Mesenchymal stem cell (in vitro differentiated cells and primary cell): Measurements from ENCODE around the gene SMARCA4.

Experiments used
- DNase-seq: peaks from one replicate; pipeline ENCODE4 v3.0.0-alpha.2; 2013
- H2AFZ ChIP-seq: one replicate; pipeline ENCODE4 v1.6.1; 2013; ENCODE audit warnings: low read depth, mild to moderate bottlenecking, control low read depth, inconsistent platforms, low read length, moderate library complexity
- H2AK5ac ChIP-seq: 2 replicates; pipeline ENCODE4 v1.6.1; 2013; ENCODE audit warnings: low read length, moderate library complexity, mild to moderate bottlenecking, inconsistent platforms; ENCODE audit not compliant: severe bottlenecking
- H2BK120ac ChIP-seq: one replicate; pipeline ENCODE4 v1.6.1; 2013; ENCODE audit warnings: low read depth, mild to moderate bottlenecking, inconsistent platforms, low read length, moderate library complexity
- H2BK12ac ChIP-seq, 2 experiments: one replicate each; pipeline ENCODE4 v1.6.1; 2013; ENCODE audit warnings: inconsistent platforms in 2 of 2, low read length in 2 of 2, mild to moderate bottlenecking in 2 of 2, moderate library complexity in 2 of 2, control low read depth in 1 of 2
- H2BK15ac ChIP-seq: one replicate; pipeline ENCODE4 v1.6.1; 2013; ENCODE audit warnings: mild to moderate bottlenecking, low read depth, inconsistent platforms; ENCODE audit not compliant: poor library complexity, severe bottlenecking
- H2BK5ac ChIP-seq: 2 replicates; pipeline ENCODE4 v1.6.1; 2013; ENCODE audit warnings: low read depth, mild to moderate bottlenecking, low read length, control low read depth, inconsistent platforms; ENCODE audit not compliant: poor library complexity, severe bottlenecking
- H3K14ac ChIP-seq, 2 experiments: one replicate each; pipeline ENCODE4 v1.6.1; 2013; ENCODE audit warnings: inconsistent platforms in 2 of 2, low read length in 2 of 2, control low read depth in 1 of 2, mild to moderate bottlenecking in 1 of 2, moderate library complexity in 1 of 2
- H3K18ac ChIP-seq, 2 experiments: one replicate each; pipeline ENCODE4 v1.6.1; 2013; ENCODE audit warnings: inconsistent platforms in 2 of 2, low read length in 2 of 2, control low read depth in 1 of 2, low read depth in 1 of 2, mild to moderate bottlenecking in 1 of 2
- H3K23ac ChIP-seq, 2 experiments: one replicate each; pipeline ENCODE4 v1.6.1; 2013; ENCODE audit warnings: inconsistent platforms in 2 of 2, low read length in 2 of 2, mild to moderate bottlenecking in 2 of 2, moderate library complexity in 2 of 2, control low read depth in 1 of 2
- H3K27ac ChIP-seq: 2 replicates; pipeline ENCODE4 v1.5.1; 2013; ENCODE audit warnings: mild to moderate bottlenecking, moderate library complexity, low read length, control low read depth, inconsistent platforms; ENCODE audit not compliant: poor library complexity, severe bottlenecking
- H3K27me3 ChIP-seq, 2 experiments: 2 replicates each; pipeline versions ENCODE4 v1.6.1 to v1.7.0; 2013; ENCODE audit warnings: low read length in 2 of 2, mild to moderate bottlenecking in 2 of 2, moderate library complexity in 2 of 2, control low read depth in 1 of 2, inconsistent platforms in 1 of 2; ENCODE audit not compliant: control insufficient read depth in 1 of 2, insufficient read depth in 1 of 2
- H3K36me3 ChIP-seq, 2 experiments: 2 replicates each; pipeline versions ENCODE4 v1.6.1 to v1.7.0; 2013; ENCODE audit warnings: low read length in 2 of 2, control low read depth in 1 of 2, inconsistent platforms in 1 of 2, low read depth in 1 of 2, mild to moderate bottlenecking in 1 of 2; ENCODE audit not compliant: insufficient read depth in 2 of 2, control insufficient read depth in 1 of 2
- H3K4ac ChIP-seq, 2 experiments: one replicate each; pipeline ENCODE4 v1.6.1; 2013; ENCODE audit warnings: inconsistent platforms in 2 of 2, low read length in 2 of 2, mild to moderate bottlenecking in 2 of 2, moderate library complexity in 2 of 2, control low read depth in 1 of 2, low read depth in 1 of 2
- H3K4me1 ChIP-seq: 2 replicates; pipeline ENCODE4 v1.6.1; 2013; ENCODE audit warnings: low read depth, low read length, control low read depth; ENCODE audit not compliant: control insufficient read depth, insufficient read depth
- H3K4me2 ChIP-seq: 2 replicates; pipeline ENCODE4 v1.6.1; 2013; ENCODE audit warnings: low read length, mild to moderate bottlenecking, inconsistent platforms; ENCODE audit not compliant: poor library complexity, severe bottlenecking
- H3K4me3 ChIP-seq, 2 experiments: 2 replicates each; pipeline versions ENCODE4 v1.5.1 to v1.7.0; 2013; ENCODE audit warnings: low read length in 2 of 2, mild to moderate bottlenecking in 2 of 2, control low read depth in 1 of 2, low read depth in 1 of 2; ENCODE audit not compliant: insufficient read depth in 1 of 2
- H3K79me1 ChIP-seq: replicated peaks from 2 replicates; pipeline ENCODE4 v1.6.1; 2013; ENCODE audit warnings: mild to moderate bottlenecking, control low read depth, low read length, inconsistent platforms; ENCODE audit not compliant: poor library complexity, severe bottlenecking
- H3K9ac ChIP-seq: 2 replicates; pipeline ENCODE4 v1.7.0; 2013; ENCODE audit warnings: mild to moderate bottlenecking, low read length, moderate library complexity
- H3K9me3 ChIP-seq: 2 replicates; pipeline ENCODE4 v1.7.0; 2013; ENCODE audit warnings: mild to moderate bottlenecking, low read length; ENCODE audit not compliant: control insufficient read depth
- H4K8ac ChIP-seq: one replicate; pipeline ENCODE4 v1.6.1; 2013; ENCODE audit warnings: inconsistent platforms, mild to moderate bottlenecking, low read length, moderate library complexity
- H4K91ac ChIP-seq: one replicate; pipeline ENCODE4 v1.6.1; 2013; ENCODE audit warnings: mild to moderate bottlenecking, low read length, inconsistent platforms
- WGBS: methylation state at CpG from one replicate; pipeline ENCODE4 v1.1.7; 2013; ENCODE audit warnings: mixed read lengths; 5-methylcytosine and 5-hydroxymethylcytosine counted together

SMARCA4 gene

GRCh38 chr19:11014403-11014911 lies 53.6 kb downstream of the SMARCA4 start:
- Histone ChIP-seq H2BK12ac (no peak overlapping the region), H3K4me2 (no peak overlapping the region), H3K14ac (no peak overlapping the region), H2BK15ac (no peak overlapping the region), H3K36me3 (peaks cover 86 to 91% of the 10 kb centered on the region in 2 experiments), H3K79me1 (peaks cover 66% of the 10 kb centered on the region), H3K4me3 (no peak overlapping the region), H3K4ac (no peak overlapping the region), H3K9me3 (no peaks in the 10 kb centered on the region), H2BK120ac (no peak overlapping the region), H4K91ac (no peak overlapping the region), H3K4me1 (peaks cover 11% of the 10 kb centered on the region), H2BK5ac (no peak overlapping the region), H2AK5ac (no peak overlapping the region), H2AFZ (no peak overlapping the region), H3K23ac (no peak overlapping the region), H3K27ac (no peak overlapping the region), H3K18ac (no peak overlapping the region), H4K8ac (no peak overlapping the region), H3K27me3 (no peaks in the 10 kb centered on the region), H3K9ac (no peak overlapping the region)
- DNase-seq, result no peak
- WGBS, result 95% methylated on average over 8 of the region's 12 CpGs

GRCh38 chr19:11016631-11017030 lies 55.8 kb downstream of the SMARCA4 start:
- Histone ChIP-seq H2BK120ac (no peak overlapping the region), H2BK12ac (no peak overlapping the region), H3K18ac (no peak overlapping the region), H3K4me3 (no peak overlapping the region), H3K4ac (no peak overlapping the region), H2BK5ac (no peak overlapping the region), H3K9ac (no peak overlapping the region), H3K14ac (no peak overlapping the region), H3K4me2 (no peak overlapping the region), H2AFZ (no peak overlapping the region), H4K91ac (no peak overlapping the region), H3K27ac (no peak overlapping the region), H4K8ac (no peak overlapping the region), H3K9me3 (no peaks in the 10 kb centered on the region), H3K79me1 (peaks cover 70% of the 10 kb centered on the region), H3K4me1 (peaks cover 11% of the 10 kb centered on the region), H2AK5ac (no peak overlapping the region), H3K27me3 (no peaks in the 10 kb centered on the region), H3K23ac (no peak overlapping the region), H2BK15ac (no peak overlapping the region), H3K36me3 (peaks cover 88 to 94% of the 10 kb centered on the region in 2 experiments)
- WGBS, result 97% methylated on average over 5 of the region's 5 CpGs
- DNase-seq, result no peak

GRCh38 chr19:11017275-11018035 lies 56.6 kb downstream of the SMARCA4 start:
- Histone ChIP-seq H3K23ac (no peak overlapping the region), H2BK15ac (no peak overlapping the region), H3K27ac (no peak overlapping the region), H2BK120ac (no peak overlapping the region), H3K9me3 (no peaks in the 10 kb centered on the region), H4K91ac (no peak overlapping the region), H3K79me1 (peaks cover 73% of the 10 kb centered on the region), H4K8ac (no peak overlapping the region), H3K36me3 (peaks cover 88 to 95% of the 10 kb centered on the region in 2 experiments), H3K14ac (no peak overlapping the region), H3K18ac (peak overlapping the region in 1 of 2 experiments; percentile 18), H3K9ac (peak overlapping the region; percentile 21), H2AK5ac (no peak overlapping the region), H3K4ac (no peak overlapping the region), H2BK12ac (no peak overlapping the region), H3K4me3 (no peak overlapping the region), H3K4me2 (no peak overlapping the region), H3K27me3 (no peaks in the 10 kb centered on the region), H2AFZ (no peak overlapping the region), H3K4me1 (peaks cover 11% of the 10 kb centered on the region), H2BK5ac (no peak overlapping the region)
- no peak for DNase-seq
- 96% methylated on average over 23 of the region's 23 CpGs for WGBS

- Histone ChIP-seq H2BK15ac (no peak overlapping the region), H3K36me3 (peaks cover 88 to 95% of the 10 kb centered on the region in 2 experiments), H3K4me1 (peaks cover 11% of the 10 kb centered on the region), H3K79me1 (peaks cover 70% of the 10 kb centered on the region), H4K91ac (no peak overlapping the region), H2BK12ac (no peak overlapping the region), H3K27ac (no peak overlapping the region), H3K4me3 (no peak overlapping the region), H3K27me3 (no peaks in the 10 kb centered on the region), H3K9me3 (no peaks in the 10 kb centered on the region), H3K14ac (peak overlapping the region in 1 of 2 experiments; percentile 48), H4K8ac (no peak overlapping the region), H2AK5ac (no peak overlapping the region), H2BK5ac (no peak overlapping the region), H3K23ac (no peak overlapping the region), H3K4me2 (no peak overlapping the region), H3K4ac (no peak overlapping the region), H2AFZ (no peak overlapping the region), H2BK120ac (no peak overlapping the region), H3K9ac (peak overlapping the region; percentile 21), H3K18ac (no peak overlapping the region)
- WGBS, result 57% methylated on average over 12 of the region's 12 CpGs
- DNase-seq, result peak; percentile 28
These were observed 57.3 kb downstream of the SMARCA4 start for GRCh38 chr19:11018179-11018578.
